Measurements from ENCODE around the gene GTF3C4.

DNA sequence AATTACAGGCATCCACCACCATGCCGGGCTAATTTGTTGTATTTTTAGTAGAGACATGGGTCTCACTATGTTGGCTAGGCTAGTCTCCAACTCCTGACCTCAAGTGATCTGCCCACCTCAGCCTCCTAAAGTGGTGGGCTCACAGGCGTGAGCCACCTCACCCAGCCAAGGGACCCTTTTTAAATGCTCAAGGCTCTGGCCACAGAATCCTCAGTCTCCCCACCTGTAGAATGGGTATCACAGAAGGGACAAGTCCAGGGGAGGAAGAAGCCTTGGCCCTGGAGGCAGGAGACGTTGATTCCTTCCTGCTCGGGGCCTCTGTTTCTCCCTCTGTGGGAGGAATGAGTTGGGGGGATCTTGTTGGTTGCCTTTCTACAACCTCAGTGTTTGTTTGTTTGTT is 45.7 kb downstream of the GTF3C4 start:
- TF ChIP-seq, protein P1, sequence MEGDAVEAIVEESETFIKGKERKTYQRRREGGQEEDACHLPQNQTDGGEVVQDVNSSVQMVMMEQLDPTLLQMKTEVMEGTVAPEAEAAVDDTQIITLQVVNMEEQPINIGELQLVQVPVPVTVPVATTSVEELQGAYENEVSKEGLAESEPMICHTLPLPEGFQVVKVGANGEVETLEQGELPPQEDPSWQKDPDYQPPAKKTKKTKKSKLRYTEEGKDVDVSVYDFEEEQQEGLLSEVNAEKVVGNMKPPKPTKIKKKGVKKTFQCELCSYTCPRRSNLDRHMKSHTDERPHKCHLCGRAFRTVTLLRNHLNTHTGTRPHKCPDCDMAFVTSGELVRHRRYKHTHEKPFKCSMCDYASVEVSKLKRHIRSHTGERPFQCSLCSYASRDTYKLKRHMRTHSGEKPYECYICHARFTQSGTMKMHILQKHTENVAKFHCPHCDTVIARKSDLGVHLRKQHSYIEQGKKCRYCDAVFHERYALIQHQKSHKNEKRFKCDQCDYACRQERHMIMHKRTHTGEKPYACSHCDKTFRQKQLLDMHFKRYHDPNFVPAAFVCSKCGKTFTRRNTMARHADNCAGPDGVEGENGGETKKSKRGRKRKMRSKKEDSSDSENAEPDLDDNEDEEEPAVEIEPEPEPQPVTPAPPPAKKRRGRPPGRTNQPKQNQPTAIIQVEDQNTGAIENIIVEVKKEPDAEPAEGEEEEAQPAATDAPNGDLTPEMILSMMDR (IDR thresholded peaks at IDR 0.05): no peak
- no peak for TF ChIP-seq POLR2A (IDR thresholded peaks at IDR 0.05)

Data from adrenal gland (tissue), 5 donors.